ENCODE results near the gene AARSD1.
"Not testable (repeated sequence)": the region's sequence is repeated elsewhere in the genome, so short reads cannot be mapped to it uniquely, and the experiment has no call there.

Gene AARSD1

GRCh38 chr17:42997390-42997983 is 33.2 kb upstream of the AARSD1 start:
- Histone ChIP-seq H3K9me3 (ENCODE audit: control insufficient read depth, low read depth, low read length) (no peaks in the 10 kb centered on the region), H3K27ac (ENCODE audit: low read length) (no peak overlapping the region), H3K36me3 (ENCODE audit: control insufficient read depth, low read depth, low read length) (peaks cover 38% of the 10 kb centered on the region), H3K27me3 (ENCODE audit: control insufficient read depth, insufficient read depth, low read length) (no peaks in the 10 kb centered on the region), H3K9ac (ENCODE audit: low read length) (peak overlapping the region; percentile 43), H3K4me1 (ENCODE audit: control insufficient read depth, low read depth, low read length) (peaks cover 12% of the 10 kb centered on the region), H3K4me3 (ENCODE audit: low read length) (peak overlapping the region; percentile 97)

GRCh38 chr17:42993913-42994312 is 29.7 kb upstream of the AARSD1 start:
- H3K36me3 ChIP-seq (ENCODE audit: control insufficient read depth, low read depth, low read length) = peaks cover 38% of the 10 kb centered on the region

GRCh38 chr17:42992872-42993271 is 28.6 kb upstream of the AARSD1 start:
- peaks cover 43% of the 10 kb centered on the region for H3K36me3 ChIP-seq (ENCODE audit: control insufficient read depth, low read depth, low read length)
- H3K4me3 ChIP-seq (ENCODE audit: low read length) = no peak overlapping the region
- H3K9ac ChIP-seq (ENCODE audit: low read length) = no peak overlapping the region
- H3K9me3 ChIP-seq (ENCODE audit: control insufficient read depth, low read depth, low read length) = no peaks in the 10 kb centered on the region
- no peak overlapping the region for H3K27ac ChIP-seq (ENCODE audit: low read length)
- H3K27me3 ChIP-seq (ENCODE audit: control insufficient read depth, insufficient read depth, low read length) = no peaks in the 10 kb centered on the region
- H3K4me1 ChIP-seq (ENCODE audit: control insufficient read depth, low read depth, low read length) = peaks cover 7% of the 10 kb centered on the region

More at GRCh38 chr17:42993913-42994312, 29.7 kb upstream of the AARSD1 start:
- H3K4me3 ChIP-seq (ENCODE audit: low read length); H3K9me3 ChIP-seq (ENCODE audit: control insufficient read depth, low read depth, low read length); H3K27me3 ChIP-seq (ENCODE audit: control insufficient read depth, insufficient read depth, low read length); H3K4me1 ChIP-seq (ENCODE audit: control insufficient read depth, low read depth, low read length); H3K27ac ChIP-seq (ENCODE audit: low read length); H3K9ac ChIP-seq (ENCODE audit: low read length): not testable (repeated sequence)

- H3K4me3 ChIP-seq (ENCODE audit: low read length) = no peak overlapping the region
- H3K27ac ChIP-seq (ENCODE audit: low read length) = no peak overlapping the region
- peaks cover 52% of the 10 kb centered on the region for H3K36me3 ChIP-seq (ENCODE audit: control insufficient read depth, low read depth, low read length)
- H3K9me3 ChIP-seq (ENCODE audit: control insufficient read depth, low read depth, low read length) = no peaks in the 10 kb centered on the region
- no peak overlapping the region for H3K9ac ChIP-seq (ENCODE audit: low read length)
- no peaks in the 10 kb centered on the region for H3K27me3 ChIP-seq (ENCODE audit: control insufficient read depth, insufficient read depth, low read length)
- H3K4me1 ChIP-seq (ENCODE audit: control insufficient read depth, low read depth, low read length) = no peaks in the 10 kb centered on the region
These were observed 27.2 kb upstream of the AARSD1 start for GRCh38 chr17:42991471-42991870.

- no peaks in the 10 kb centered on the region for H3K27me3 ChIP-seq (ENCODE audit: control insufficient read depth, insufficient read depth, low read length)
- no peaks in the 10 kb centered on the region for H3K4me1 ChIP-seq (ENCODE audit: control insufficient read depth, low read depth, low read length)
- H3K9ac ChIP-seq (ENCODE audit: low read length) = no peak overlapping the region
- no peaks in the 10 kb centered on the region for H3K9me3 ChIP-seq (ENCODE audit: control insufficient read depth, low read depth, low read length)
- no peak overlapping the region for H3K27ac ChIP-seq (ENCODE audit: low read length)
- peaks cover 62% of the 10 kb centered on the region for H3K36me3 ChIP-seq (ENCODE audit: control insufficient read depth, low read depth, low read length)
- H3K4me3 ChIP-seq (ENCODE audit: low read length) = no peak overlapping the region
These were observed 25.7 kb upstream of the AARSD1 start for GRCh38 chr17:42989726-42990652.

GRCh38 chr17:42989141-42989540 is 24.9 kb upstream of the AARSD1 start:
- Histone ChIP-seq H3K4me1 (ENCODE audit: control insufficient read depth, low read depth, low read length) (no peaks in the 10 kb centered on the region), H3K27me3 (ENCODE audit: control insufficient read depth, insufficient read depth, low read length) (no peaks in the 10 kb centered on the region), H3K27ac (ENCODE audit: low read length) (no peak overlapping the region), H3K9me3 (ENCODE audit: control insufficient read depth, low read depth, low read length) (no peaks in the 10 kb centered on the region), H3K9ac (ENCODE audit: low read length) (no peak overlapping the region), H3K36me3 (ENCODE audit: control insufficient read depth, low read depth, low read length) (peaks cover 64% of the 10 kb centered on the region), H3K4me3 (ENCODE audit: low read length) (no peak overlapping the region)

GRCh38 chr17:42985225-42985624 is 21.0 kb upstream of the AARSD1 start:
- peaks cover 4% of the 10 kb centered on the region for H3K4me1 ChIP-seq (ENCODE audit: control insufficient read depth, low read depth, low read length)
- H3K9ac ChIP-seq (ENCODE audit: low read length) = no peak overlapping the region
- no peak overlapping the region for H3K27ac ChIP-seq (ENCODE audit: low read length)
- H3K36me3 ChIP-seq (ENCODE audit: control insufficient read depth, low read depth, low read length) = peaks cover 43% of the 10 kb centered on the region
- H3K4me3 ChIP-seq (ENCODE audit: low read length) = no peak overlapping the region
- no peaks in the 10 kb centered on the region for H3K27me3 ChIP-seq (ENCODE audit: control insufficient read depth, insufficient read depth, low read length)
- no peaks in the 10 kb centered on the region for H3K9me3 ChIP-seq (ENCODE audit: control insufficient read depth, low read depth, low read length)

- H3K9ac ChIP-seq (ENCODE audit: low read length) = no peak overlapping the region
- peaks cover 22% of the 10 kb centered on the region for H3K36me3 ChIP-seq (ENCODE audit: control insufficient read depth, low read depth, low read length)
- H3K27me3 ChIP-seq (ENCODE audit: control insufficient read depth, insufficient read depth, low read length) = no peaks in the 10 kb centered on the region
- H3K4me3 ChIP-seq (ENCODE audit: low read length) = no peak overlapping the region
- H3K27ac ChIP-seq (ENCODE audit: low read length) = no peak overlapping the region
- H3K4me1 ChIP-seq (ENCODE audit: control insufficient read depth, low read depth, low read length) = peaks cover 9% of the 10 kb centered on the region
- H3K9me3 ChIP-seq (ENCODE audit: control insufficient read depth, low read depth, low read length) = no peaks in the 10 kb centered on the region
These were observed 18.0 kb upstream of the AARSD1 start for GRCh38 chr17:42982266-42982665.

GRCh38 chr17:42980766-42981397 is 16.6 kb upstream of the AARSD1 start:
- Histone ChIP-seq H3K9me3 (ENCODE audit: control insufficient read depth, low read depth, low read length) (no peaks in the 10 kb centered on the region), H3K27me3 (ENCODE audit: control insufficient read depth, insufficient read depth, low read length) (no peaks in the 10 kb centered on the region), H3K4me3 (ENCODE audit: low read length) (peak overlapping the region; percentile 95), H3K4me1 (ENCODE audit: control insufficient read depth, low read depth, low read length) (peaks cover 9% of the 10 kb centered on the region), H3K27ac (ENCODE audit: low read length) (no peak overlapping the region), H3K9ac (ENCODE audit: low read length) (peak overlapping the region; percentile 89), H3K36me3 (ENCODE audit: control insufficient read depth, low read depth, low read length) (peaks cover 11% of the 10 kb centered on the region)

GRCh38 chr17:42980274-42980765 is 16.1 kb upstream of the AARSD1 start, which contains the start of gene RUNDC1:
RUNDC1 (plus strand) TSS chr17:42980565; CDS start chr17:42980577, 12 bp downstream.
- Histone ChIP-seq H3K9ac (ENCODE audit: low read length) (peak within 1 kb of the TSS; percentile 89), H3K4me3 (ENCODE audit: low read length) (peak within 1 kb of the TSS; percentile 95), H3K36me3 (ENCODE audit: control insufficient read depth, low read depth, low read length) (peaks cover 9% of the 10 kb centered on the region), H3K27ac (ENCODE audit: low read length) (peak within 1 kb of the TSS; percentile 93), H3K4me1 (ENCODE audit: control insufficient read depth, low read depth, low read length) (peaks cover 9% of the 10 kb centered on the region), H3K27me3 (ENCODE audit: control insufficient read depth, insufficient read depth, low read length) (no peaks in the 10 kb centered on the region), H3K9me3 (ENCODE audit: control insufficient read depth, low read depth, low read length) (no peaks in the 10 kb centered on the region)

GRCh38 chr17:42979511-42980273 is 15.4 kb upstream of the AARSD1 start, which contains the start of gene PTGES3L:
PTGES3L (minus strand) TSS chr17:42980080; CDS start chr17:42980053, 27 bp downstream.
- peaks cover 3% of the 10 kb centered on the region for H3K36me3 ChIP-seq (ENCODE audit: control insufficient read depth, low read depth, low read length)
- H3K9ac ChIP-seq (ENCODE audit: low read length) = peak within 1 kb of the TSS; percentile 89
- peaks cover 9% of the 10 kb centered on the region for H3K4me1 ChIP-seq (ENCODE audit: control insufficient read depth, low read depth, low read length)
- no peaks in the 10 kb centered on the region for H3K27me3 ChIP-seq (ENCODE audit: control insufficient read depth, insufficient read depth, low read length)
- H3K27ac ChIP-seq (ENCODE audit: low read length) = peak within 1 kb of the TSS; percentile 93
- H3K9me3 ChIP-seq (ENCODE audit: control insufficient read depth, low read depth, low read length) = no peaks in the 10 kb centered on the region
- H3K4me3 ChIP-seq (ENCODE audit: low read length) = peak within 1 kb of the TSS; percentile 95
